Natural killer cell (primary cell): ENCODE data around the gene NEBL. TPM values are rescaled to one million over a fixed set of nuclear protein-coding genes. Genes with fewer than 3 reads are reported as not detected.

ENCODE experiments used
- ATAC-seq, 3 donors: fragments of 150-1000 bp in 2 of 3; fragments of 200-7000 bp in 1 of 3; cut with Tn5 transposase; 1 replicate in 1 of 3; 2 replicates in 2 of 3; pipeline ENCODE4 v1.10.0; 2021; ENCODE audit warnings: mild to moderate bottlenecking in 2 of 3, moderate library complexity in 2 of 3
- DNase-seq, 2 donors: peaks; one replicate each; pipeline versions ENCODE4 v3.0.0 to v3.0.0-alpha.2; 2013 to 2021; ENCODE audit warnings: mixed read lengths in 1 of 2
- H3K27ac ChIP-seq: one replicate; pipeline ENCODE4 v1.5.1; 2013; ENCODE audit warnings: mild to moderate bottlenecking, low read length
- H3K27me3 ChIP-seq: one replicate; pipeline ENCODE4 v1.6.1; 2013; ENCODE audit warnings: low read length; ENCODE audit not compliant: control insufficient read depth, insufficient read depth
- H3K36me3 ChIP-seq: one replicate; pipeline ENCODE4 v1.6.1; 2013; ENCODE audit warnings: low read length; ENCODE audit not compliant: control insufficient read depth, insufficient read depth
- H3K4me1 ChIP-seq: one replicate; pipeline ENCODE4 v1.6.1; 2013; ENCODE audit warnings: low read length; ENCODE audit not compliant: control insufficient read depth, insufficient read depth
- H3K4me3 ChIP-seq: one replicate; pipeline ENCODE4 v1.5.1; 2013; ENCODE audit warnings: low read length
- H3K9me3 ChIP-seq: one replicate; pipeline ENCODE4 v1.6.1; 2013; ENCODE audit warnings: low read length; ENCODE audit not compliant: control insufficient read depth, insufficient read depth
- H3K27ac Mint-ChIP-seq, 2 donors: one replicate each; pipeline ENCODE4 v1.8.0; 2022; ENCODE audit warnings: mild to moderate bottlenecking in 2 of 2, mixed read lengths in 2 of 2, moderate library complexity in 1 of 2
- H3K27me3 Mint-ChIP-seq, 2 donors: one replicate each; pipeline ENCODE4 v1.8.0; 2022; ENCODE audit warnings: low read depth in 2 of 2, mixed read lengths in 2 of 2
- H3K36me3 Mint-ChIP-seq: one replicate; pipeline ENCODE4 v1.8.0; 2022; ENCODE audit warnings: mixed read lengths
- H3K4me1 Mint-ChIP-seq, 2 donors: one replicate each; pipeline ENCODE4 v1.8.0; 2022; ENCODE audit warnings: mixed read lengths in 2 of 2
- H3K4me3 Mint-ChIP-seq: one replicate; pipeline ENCODE4 v1.8.0; 2022; ENCODE audit warnings: mild to moderate bottlenecking, moderate library complexity, mixed read lengths
- H3K9me3 Mint-ChIP-seq, 2 donors: one replicate each; pipeline ENCODE4 v1.8.0; 2022; ENCODE audit warnings: mixed read lengths in 2 of 2
- CTCF ChIP-seq: fragments of 200-600 bp; IDR thresholded peaks from one replicate; pipeline ENCODE4 v1.8.0; 2022; ENCODE audit warnings: antibody characterized with exemption
- WGBS: methylation state at CpG from one replicate; pipeline ENCODE4 v1.1.7; 2013; ENCODE audit warnings: missing lambda C conversion rate; ENCODE audit not compliant: insufficient coverage; 5-methylcytosine and 5-hydroxymethylcytosine counted together
- intact Hi-C: fragments of 100-400 bp; cut with micrococcal nuclease; formaldehyde crosslinking; loops from one replicate; pipeline ENCODE4 v1.14.2; 2022
- total RNA-seq, 4 donors: library from RNA; stranded (reverse); fragments of 120-200 nt in 1 of 4; gene quantifications; one replicate each; pipeline versions ENCODE4 v1.2.3 to v1.2.4, GENCODE V29; 2013 to 2022

NEBL gene
- total RNA-seq, 3 donors from 2014 or later (not counting 1 experiment from before 2014, with no cell fraction given): 1.1 to 1.5 TPM; not detected in 1

GRCh38 chr10:20932606-20933126, 35.6 kb upstream of the NEBL start:
- ATAC-seq (no peak), DNase-seq (no peak)
- Mint-ChIP-seq H3K9me3 (peaks cover 0 to 4% of the 10 kb centered on the region in 2 donors), H3K36me3 (no peaks in the 10 kb centered on the region), H3K27ac (no peak overlapping the region), H3K4me3 (no peak overlapping the region), H3K4me1 (no peaks in the 10 kb centered on the region), H3K27me3 (peaks cover 8 to 9% of the 10 kb centered on the region in 2 donors)
- TF ChIP-seq CTCF: no peak
- Histone ChIP-seq H3K4me1 (no peaks in the 10 kb centered on the region), H3K9me3 (no peaks in the 10 kb centered on the region), H3K27me3 (no peaks in the 10 kb centered on the region), H3K4me3 (no peak overlapping the region), H3K36me3 (no peaks in the 10 kb centered on the region), H3K27ac (no peak overlapping the region)
- intact Hi-C loops: no loop called here
- 87% methylated on average over 5 of the region's 5 CpGs for WGBS

- H3K4me1 Mint-ChIP-seq: no peaks in the 10 kb centered on the region
- intact Hi-C loops: no loop called here
- H3K9me3 ChIP-seq: no peaks in the 10 kb centered on the region
- no peak overlapping the region for H3K27ac Mint-ChIP-seq
- H3K4me1 ChIP-seq: no peaks in the 10 kb centered on the region
- no peak overlapping the region for H3K27ac ChIP-seq
- 81% methylated on average over 6 of the region's 8 CpGs for WGBS
- H3K36me3 Mint-ChIP-seq: no peaks in the 10 kb centered on the region
- peaks cover 5 to 11% of the 10 kb centered on the region in 2 donors for H3K27me3 Mint-ChIP-seq
- H3K9me3 Mint-ChIP-seq: peaks cover 0 to 3% of the 10 kb centered on the region in 2 donors
- H3K4me3 ChIP-seq: no peak overlapping the region
- H3K36me3 ChIP-seq: no peaks in the 10 kb centered on the region
- H3K27me3 ChIP-seq: no peaks in the 10 kb centered on the region
- ATAC-seq (no peak), DNase-seq (no peak)
- TF ChIP-seq CTCF: no peak
- H3K4me3 Mint-ChIP-seq: no peak overlapping the region
These were observed 34.2 kb upstream of the NEBL start for GRCh38 chr10:20931156-20931795.

GRCh38 chr10:20927456-20927855, 30.3 kb upstream of the NEBL start:
- ATAC-seq: no peak
- Histone ChIP-seq H3K9me3 (no peaks in the 10 kb centered on the region), H3K4me1 (no peaks in the 10 kb centered on the region), H3K4me3 (no peak overlapping the region), H3K27ac (no peak overlapping the region), H3K27me3 (no peaks in the 10 kb centered on the region), H3K36me3 (no peaks in the 10 kb centered on the region)
- no peak overlapping the region for H3K27ac Mint-ChIP-seq
- H3K4me1 Mint-ChIP-seq: no peaks in the 10 kb centered on the region
- intact Hi-C loops: no loop called here
- no peak overlapping the region for H3K4me3 Mint-ChIP-seq
- 82% methylated on average over 2 of the region's 2 CpGs for WGBS
- no peak for DNase-seq
- no peak for TF ChIP-seq CTCF
- no peaks in the 10 kb centered on the region for H3K36me3 Mint-ChIP-seq
- peaks cover 0 to 3% of the 10 kb centered on the region in 2 donors for H3K9me3 Mint-ChIP-seq
- peaks cover 6 to 13% of the 10 kb centered on the region in 2 donors for H3K27me3 Mint-ChIP-seq

- H3K4me3 Mint-ChIP-seq: no peak overlapping the region
These were observed 25.3 kb upstream of the NEBL start for GRCh38 chr10:20922451-20922850.

More at GRCh38 chr10:20922451-20922850, 25.3 kb upstream of the NEBL start:
- DNase-seq (no peak), ATAC-seq (no peak)
- H3K4me3 ChIP-seq: no peak overlapping the region
- no peaks in the 10 kb centered on the region for H3K36me3 ChIP-seq
- Mint-ChIP-seq H3K9me3 (no peaks in the 10 kb centered on the region), H3K4me1 (no peaks in the 10 kb centered on the region), H3K27me3 (peaks cover 5 to 6% of the 10 kb centered on the region in 2 donors), H3K36me3 (no peaks in the 10 kb centered on the region), H3K27ac (no peak overlapping the region)
- no peaks in the 10 kb centered on the region for H3K27me3 ChIP-seq
- no peaks in the 10 kb centered on the region for H3K4me1 ChIP-seq
- H3K27ac ChIP-seq: no peak overlapping the region
- H3K9me3 ChIP-seq: no peaks in the 10 kb centered on the region
- WGBS: 82% methylated on average over 3 of the region's 5 CpGs
- TF ChIP-seq CTCF: no peak
- intact Hi-C loops: no loop called here
